Esophagus squamous epithelium (tissue), 4 donors: ENCODE data around the gene CLECL1.

Source experiments
- CTCF ChIP-seq, 6 experiments: fragments of 450-650 bp in 4 of 6; fragments of 200-600 bp in 2 of 6; sonication (generic) in 2 of 6; IDR thresholded peaks; one replicate each; pipeline ENCODE4 v1.5.1; 2016 to 2019; ENCODE audit warnings: antibody characterized with exemption in 6 of 6, mild to moderate bottlenecking in 4 of 6, moderate library complexity in 4 of 6
- POLR2A ChIP-seq, 4 donors: fragments of 450-650 bp; IDR thresholded peaks; one replicate each; pipeline ENCODE4 v1.6.1; 2017; ENCODE audit warnings: antibody characterized with exemption in 4 of 4, mild to moderate bottlenecking in 4 of 4, moderate library complexity in 3 of 4

- TF ChIP-seq CTCF (IDR thresholded peaks at IDR 0.05): no peak
- no peak for TF ChIP-seq POLR2A (IDR thresholded peaks at IDR 0.05)
Measured at GRCh38 chr12:9673404-9674225, 59.3 kb downstream of the CLECL1 start.
